ENCODE results near the gene GATAD2A. TPM values are rescaled to one million over a fixed set of nuclear protein-coding genes. Genes with fewer than 3 reads are reported as not detected.
A peak's percentile ranks its signal among the peaks of the same experiment; 100 is the strongest.

Gene GATAD2A
- total and polyA plus RNA-seq, 9 of the 15 experiments (the other 6 are each of a cell fraction or from before 2014, with no cell fraction given): 2.4 to 226 (median 44.2) TPM

DNA sequence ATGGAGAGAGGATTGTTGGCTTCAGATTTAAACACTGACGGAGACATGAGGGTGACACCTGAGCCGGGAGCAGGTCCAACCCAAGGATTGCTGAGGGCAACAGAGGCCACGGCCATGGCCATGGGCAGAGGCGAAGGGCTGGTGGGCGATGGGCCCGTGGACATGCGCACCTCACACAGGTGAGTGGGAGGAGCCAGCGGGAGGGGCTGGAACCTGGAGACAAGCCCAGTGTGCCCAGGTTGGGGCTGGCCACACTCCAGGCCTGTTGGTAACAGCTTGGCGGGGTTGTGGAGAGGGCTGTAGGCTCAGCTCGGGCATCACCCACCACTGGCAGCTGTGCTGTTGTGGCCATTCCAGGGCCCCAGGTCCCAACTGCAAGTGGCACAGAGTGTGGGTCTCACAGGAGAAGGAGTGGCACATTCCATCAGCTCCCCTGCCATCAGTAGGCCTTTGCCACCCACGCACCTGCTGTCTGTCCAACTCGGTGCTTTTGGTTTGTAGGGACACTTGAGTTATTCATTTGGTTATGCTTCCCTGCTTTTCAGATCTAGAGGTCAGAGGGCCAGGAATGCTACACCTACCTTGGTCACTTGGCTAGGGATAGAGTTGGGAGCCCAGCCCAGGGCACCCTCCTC lies 60.1 kb downstream of the GATAD2A start:
- no TSS peak for BruUV-seq (replicated peaks)
- Histone ChIP-seq H2AFZ (ENCODE audit: low read depth, low read length) (no peak overlapping the region), H3K79me2 (ENCODE audit: control insufficient read depth, insufficient read depth, low read length) (peaks cover 93% of the 10 kb centered on the region), H3K27ac (ENCODE audit: extremely low read depth, low read depth, low read length) (no peak overlapping the region), H3K36me3 (ENCODE audit: control insufficient read depth, insufficient read depth, low read length) (peaks cover 69% of the 10 kb centered on the region), H3K9me1 (ENCODE audit: control insufficient read depth, insufficient read depth, low read length) (peaks cover 8% of the 10 kb centered on the region), H3K9me3 (replicated peaks; ENCODE audit: control insufficient read depth, insufficient read depth, low read depth, low read length) (peaks cover 15% of the 10 kb centered on the region), H3K4me2 (ENCODE audit: insufficient read depth, low read length) (no peak overlapping the region), H3K9ac (ENCODE audit: insufficient read depth in 1 of 2, low read depth in 2 of 2, low read length in 2 of 2) (no peak overlapping the region), H3K4me1 (replicated peaks in 1 of 2; ENCODE audit: control insufficient read depth in 2 of 2, insufficient read depth in 2 of 2, low read length in 2 of 2) (peaks cover 18 to 35% of the 10 kb centered on the region in 2 experiments), H3K4me3 (no peak overlapping the region), H4K20me1 (replicated peaks; ENCODE audit: control insufficient read depth, insufficient read depth, low read length) (peaks cover 18% of the 10 kb centered on the region), H3K27me3 (ENCODE audit: control insufficient read depth in 2 of 2, insufficient read depth in 2 of 2, low read length in 2 of 2) (no peaks in the 10 kb centered on the region)
- WGBS (ENCODE audit: insufficient coverage, low coverage, missing lambda C conversion rate): 92% methylated on average over 12 of the region's 12 CpGs
- FAIRE-seq: no peak
- in situ Hi-C loops (cut with MboI) (no loop called here), intact Hi-C loops (cut with micrococcal nuclease) (no loop called here)
- ChIA-PET CTCF (ENCODE audit: low intra/inter-chr PET ratio) (no interaction called here), POLR2A (no interaction called here)
- DNase-seq (ENCODE audit: extremely low read depth in 1 of 4, low spot score in 3 of 4): no peak
- TF ChIP-seq WHSC1 (IDR thresholded peaks at IDR 0.05; ENCODE audit: low read length) (no peak), SMC3 (conservative IDR thresholded peaks at IDR 0.05; ENCODE audit: insufficient read depth, low read depth, low read length) (no peak), ZEB2 (IDR thresholded peaks at IDR 0.05) (no peak), POLR2G (IDR thresholded peaks at IDR 0.05; ENCODE audit: low read depth, low read length) (peak; percentile 32; the same call in 1 of the 2 replicates)
- TF ChIP-seq, protein P1, sequence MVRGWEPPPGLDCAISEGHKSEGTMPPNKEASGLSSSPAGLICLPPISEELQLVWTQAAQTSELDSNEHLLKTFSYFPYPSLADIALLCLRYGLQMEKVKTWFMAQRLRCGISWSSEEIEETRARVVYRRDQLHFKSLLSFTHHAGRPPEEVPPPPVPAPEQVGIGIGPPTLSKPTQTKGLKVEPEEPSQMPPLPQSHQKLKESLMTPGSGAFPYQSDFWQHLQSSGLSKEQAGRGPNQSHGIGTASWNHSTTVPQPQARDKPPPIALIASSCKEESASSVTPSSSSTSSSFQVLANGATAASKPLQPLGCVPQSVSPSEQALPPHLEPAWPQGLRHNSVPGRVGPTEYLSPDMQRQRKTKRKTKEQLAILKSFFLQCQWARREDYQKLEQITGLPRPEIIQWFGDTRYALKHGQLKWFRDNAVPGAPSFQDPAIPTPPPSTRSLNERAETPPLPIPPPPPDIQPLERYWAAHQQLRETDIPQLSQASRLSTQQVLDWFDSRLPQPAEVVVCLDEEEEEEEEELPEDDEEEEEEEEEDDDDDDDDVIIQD (CRISPR knock-in tag; IDR thresholded peaks at IDR 0.05): no peak
- ATAC-seq: no peak
